IMR-90 (cell line): ENCODE data around the gene YTHDC2. TPM values are rescaled to one million over a fixed set of nuclear protein-coding genes. Genes with fewer than 3 reads are reported as not detected.
A peak's percentile ranks its signal among the peaks of the same experiment; 100 is the strongest.

Experiments used
- ATAC-seq: fragments of 200-7000 bp; cut with Tn5 transposase; 2 replicates; pipeline ENCODE4 v1.9.1; 2020; ENCODE audit warnings: low read depth, mild to moderate bottlenecking, moderate library complexity
- BruUV-seq: library from RNA; stranded (reverse); fragments of 400-500 nt; replicated peaks from 2 replicates; lab custom pipeline; 2021; lab: Mats Ljungman, UMichigan
- CTCF ChIA-PET: fragments of 300-600 bp; formaldehyde crosslinking; extraction: SDS; loops from one replicate; lab custom pipeline; 2021; ENCODE audit warnings: antibody characterized with exemption; lab: Yijun Ruan, JAX
- POLR2A ChIA-PET: fragments of 300-600 bp; sonication (Branson Sonifier 250); formaldehyde crosslinking; loops from one replicate; lab custom pipeline; 2022; ENCODE audit warnings: antibody characterized with exemption; ENCODE audit not compliant: unreplicated experiment; lab: Charles Lee
- DNase-seq: peaks from one replicate; pipeline ENCODE4 v3.0.0; 2013
- H2AFZ ChIP-seq: replicated peaks from 2 replicates; pipeline ENCODE3; 2013; ENCODE audit warnings: low read length, mild to moderate bottlenecking; ENCODE audit not compliant: poor library complexity
- H2AK5ac ChIP-seq: 2 replicates; pipeline ENCODE4 v1.6.1; 2013; ENCODE audit warnings: low read depth, low read length, inconsistent platforms
- H2AK9ac ChIP-seq: replicated peaks from 2 replicates; pipeline ENCODE3; 2013; ENCODE audit warnings: mild to moderate bottlenecking, low read depth, low read length, moderate library complexity; ENCODE audit not compliant: poor library complexity
- H2BK120ac ChIP-seq: 2 replicates; pipeline ENCODE4 v1.6.1; 2013; ENCODE audit warnings: low read depth, low read length, inconsistent platforms
- H2BK15ac ChIP-seq: 3 replicates; pipeline ENCODE4 v1.6.1; 2013; ENCODE audit warnings: low read depth, low read length, inconsistent platforms
- H2BK20ac ChIP-seq: 2 replicates; pipeline ENCODE4 v1.6.1; 2013; ENCODE audit warnings: low read depth, mild to moderate bottlenecking, inconsistent platforms, low read length, moderate library complexity
- H2BK5ac ChIP-seq: 2 replicates; pipeline ENCODE4 v1.6.1; 2013; ENCODE audit warnings: mild to moderate bottlenecking, low read depth, low read length, inconsistent platforms; ENCODE audit not compliant: poor library complexity, severe bottlenecking
- H3K14ac ChIP-seq: replicated peaks from 2 replicates; pipeline ENCODE4 v1.6.1; 2013; ENCODE audit warnings: low read depth, low read length, inconsistent platforms
- H3K18ac ChIP-seq: 2 replicates; pipeline ENCODE4 v1.6.1; 2013; ENCODE audit warnings: low read depth, low read length, control low read depth
- H3K23ac ChIP-seq: 2 replicates; pipeline ENCODE4 v1.6.1; 2013; ENCODE audit warnings: low read depth, low read length, inconsistent platforms
- H3K27ac ChIP-seq: 2 replicates; pipeline ENCODE4 v1.5.1; 2013; ENCODE audit warnings: mild to moderate bottlenecking, control low read depth, low read length; ENCODE audit not compliant: insufficient read depth
- H3K27me3 ChIP-seq: 2 replicates; pipeline ENCODE4 v1.6.1; 2013; ENCODE audit warnings: low read length; ENCODE audit not compliant: control insufficient read depth, insufficient read depth
- H3K36me3 ChIP-seq: 2 replicates; pipeline ENCODE4 v1.6.1; 2013; ENCODE audit warnings: low read length, mixed read lengths; ENCODE audit not compliant: control insufficient read depth, insufficient read depth
- H3K4ac ChIP-seq: 2 replicates; pipeline ENCODE4 v1.6.1; 2013; ENCODE audit warnings: low read depth, low read length, inconsistent platforms
- H3K4me1 ChIP-seq: 2 replicates; pipeline ENCODE4 v1.6.1; 2013; ENCODE audit warnings: low read length, mixed read lengths; ENCODE audit not compliant: control insufficient read depth, insufficient read depth
- H3K4me2 ChIP-seq: 2 replicates; pipeline ENCODE4 v1.6.1; 2013; ENCODE audit warnings: low read depth, mild to moderate bottlenecking, control low read depth, low read length, moderate library complexity
- H3K4me3 ChIP-seq: 2 replicates; pipeline ENCODE4 v1.5.1; 2013; ENCODE audit warnings: low read depth, mild to moderate bottlenecking, control low read depth, low read length, moderate library complexity; ENCODE audit not compliant: insufficient read depth
- H3K56ac ChIP-seq: 2 replicates; pipeline ENCODE4 v1.6.1; 2013; ENCODE audit warnings: low read length, inconsistent platforms; ENCODE audit not compliant: insufficient read depth; ENCODE audit errors: extremely low read depth
- H3K79me1 ChIP-seq, 2 experiments: 2 replicates each; pipeline ENCODE4 v1.6.1; 2013; ENCODE audit warnings: low read length in 2 of 2, inconsistent platforms in 1 of 2, low read depth in 1 of 2
- H3K9ac ChIP-seq: 2 replicates; pipeline ENCODE4 v1.6.1; 2013; ENCODE audit warnings: low read depth, low read length, control low read depth
- H3K9me1 ChIP-seq: 2 replicates; pipeline ENCODE4 v1.6.1; 2013; ENCODE audit warnings: low read length, inconsistent platforms; ENCODE audit not compliant: insufficient read depth
- H3K9me3 ChIP-seq: 2 replicates; pipeline ENCODE4 v1.6.1; 2013; ENCODE audit warnings: low read length; ENCODE audit not compliant: control insufficient read depth, insufficient read depth
- H4K20me1 ChIP-seq: 2 replicates; pipeline ENCODE4 v1.6.1; 2013; ENCODE audit warnings: low read length, inconsistent platforms; ENCODE audit not compliant: insufficient read depth
- H4K5ac ChIP-seq: 2 replicates; pipeline ENCODE4 v1.6.1; 2013; ENCODE audit warnings: mild to moderate bottlenecking, low read depth, low read length, control low read depth
- H4K8ac ChIP-seq, 2 experiments: 2 replicates each; pipeline ENCODE4 v1.6.1; 2013; ENCODE audit warnings: low read depth in 2 of 2, low read length in 2 of 2, control low read depth in 1 of 2, inconsistent platforms in 1 of 2
- H4K91ac ChIP-seq: 2 replicates; pipeline ENCODE4 v1.6.1; 2013; ENCODE audit warnings: low read depth, low read length, inconsistent platforms; ENCODE audit not compliant: insufficient read depth
- FOS ChIP-seq: fragments of 150-350 bp; IDR thresholded peaks from 2 replicates; pipeline ENCODE4 v1.6.1; 2016; ENCODE audit warnings: low read depth, low read length
- WGBS, 2 experiments: methylation state at CpG; one replicate each; pipeline versions ENCODE4 v1.1.5 to v1.1.7; 2013; ENCODE audit warnings: missing lambda C conversion rate in 2 of 2; ENCODE audit not compliant: insufficient read length in 1 of 2; ENCODE audit errors: extremely low coverage in 2 of 2; 5-methylcytosine and 5-hydroxymethylcytosine counted together
- dilution Hi-C: fragments of 300-500 bp; cut with HindIII; formaldehyde crosslinking; loops from one replicate; pipeline ENCODE4 v1.14.3; 2018; ENCODE audit warnings: low sequenced_read_pairs; ENCODE audit not compliant: unreplicated experiment
- in situ Hi-C: fragments of 300-500 bp; cut with MboI; formaldehyde crosslinking; loops from 3 replicates; pipeline ENCODE4 v1.14.3; 2019; ENCODE audit warnings: low sequenced_read_pairs, inconsistent platforms, mixed read lengths
- intact Hi-C: fragments of 100-400 bp; cut with micrococcal nuclease; formaldehyde crosslinking; loops from 2 replicates; pipeline ENCODE4 v1.10.0; 2022
- polyA plus RNA-seq, 3 experiments: library from polyadenylated mRNA; depleted of rRNA; stranded (reverse); fragments of >200 nt; gene quantifications; 2 replicates each; pipeline ENCODE4 v1.2.3, GENCODE V29; 2012; ENCODE audit warnings: low replicate concordance in 1 of 3
- total RNA-seq: library from RNA; depleted of rRNA; stranded (reverse); fragments of >200 nt; gene quantifications from 2 replicates; pipeline ENCODE4 v1.2.3, GENCODE V29; 2012

The YTHDC2 gene
- total and polyA plus RNA-seq, 2 of the 4 experiments (the other 2 are of a cell fraction) = 6.5 to 13.4 TPM

DNA sequence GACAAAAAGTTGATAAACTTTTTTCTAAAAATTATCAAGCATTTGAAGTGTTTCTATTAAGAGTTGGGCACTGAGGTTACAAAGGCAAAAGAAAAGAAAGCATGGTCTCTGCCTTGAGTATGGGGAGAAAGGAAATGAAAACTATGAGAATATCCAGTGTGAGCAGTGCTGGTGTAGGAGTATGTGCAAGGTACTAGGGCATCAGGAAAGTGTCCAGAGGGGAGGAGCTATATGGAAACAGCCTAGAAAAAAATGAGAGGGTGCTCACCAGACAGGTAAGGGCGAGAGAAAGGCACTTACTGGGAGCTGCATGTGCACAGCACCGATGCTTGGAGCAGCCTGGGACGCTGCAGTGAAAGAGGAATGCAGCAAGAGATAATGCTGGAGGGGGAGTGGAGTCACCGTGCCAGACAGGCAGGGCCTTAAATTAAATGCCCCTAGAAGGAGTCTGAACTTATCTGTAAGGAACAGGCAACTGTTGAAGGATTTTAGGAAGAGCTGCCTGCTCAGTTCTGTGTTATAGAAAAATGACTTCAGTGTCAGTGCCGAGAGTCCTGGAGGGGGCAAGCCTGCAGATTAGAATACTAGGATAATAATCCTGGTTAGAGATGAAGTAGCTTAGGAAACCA is 39.3 kb upstream of the YTHDC2 start:
- no peaks in the 10 kb centered on the region; the same call in 1 of the 2 replicates for H3K9me1 ChIP-seq
- no peak overlapping the region for H3K27ac ChIP-seq
- no peaks in the 10 kb centered on the region for H3K36me3 ChIP-seq
- H3K23ac ChIP-seq = no peak overlapping the region
- no peak overlapping the region for H3K56ac ChIP-seq
- no peak overlapping the region for H2BK15ac ChIP-seq
- dilution Hi-C loops (no loop called here), intact Hi-C loops (no loop called here), in situ Hi-C loops (no loop called here)
- 38% methylated on average over 3 of the region's 5 CpGs; no CpG with 5 or more reads in 1 of the 2 experiments for WGBS, 2 experiments
- H4K5ac ChIP-seq = no peak overlapping the region
- H3K79me1 ChIP-seq = no peaks in the 10 kb centered on the region
- no peak overlapping the region for H2BK20ac ChIP-seq
- H3K4me3 ChIP-seq = no peak overlapping the region
- no peak overlapping the region for H3K14ac ChIP-seq
- no peaks in the 10 kb centered on the region for H3K27me3 ChIP-seq
- no peak for TF ChIP-seq FOS
- H4K8ac ChIP-seq = no peak overlapping the region
- H3K4me1 ChIP-seq = no peaks in the 10 kb centered on the region
- H3K9ac ChIP-seq = no peak overlapping the region
- ATAC-seq = peak; percentile 90
- peaks cover 7% of the 10 kb centered on the region; the same call in 1 of the 2 replicates for H3K9me3 ChIP-seq
- H3K4me2 ChIP-seq = peak overlapping the region; percentile 32; the same call in 1 of the 2 replicates
- CTCF ChIA-PET = no interaction called here
- no peaks in the 10 kb centered on the region for H4K20me1 ChIP-seq
- POLR2A ChIA-PET = no interaction called here
- H2AFZ ChIP-seq = peak overlapping the region; percentile 61
- H2AK5ac ChIP-seq = no peak overlapping the region
- no TSS peak for BruUV-seq
- no peak overlapping the region for H3K18ac ChIP-seq
- no peak overlapping the region for H2BK5ac ChIP-seq
- no peak for DNase-seq
- no peak overlapping the region for H2AK9ac ChIP-seq
- H2BK120ac ChIP-seq = no peak overlapping the region
- no peak overlapping the region for H3K4ac ChIP-seq
- no peak overlapping the region for H4K91ac ChIP-seq
